ENCODE data around the gene AFF4. TPM values are rescaled to one million over a fixed set of nuclear protein-coding genes. Genes with fewer than 3 reads are reported as not detected.

Gene AFF4
- total and polyA plus RNA-seq, 9 of the 15 experiments (the other 6 are each of a cell fraction or from before 2014, with no cell fraction given) = 1.7 to 25.8 (median 17.9) TPM

GRCh38 chr5:132865668-132866341 is 97.6 kb downstream of the AFF4 start (continued):
- no peak for TF ChIP-seq ZNF609 (CRISPR knock-in tag; IDR thresholded peaks at IDR 0.05; ENCODE audit: borderline replicate concordance)
- no peak for TF ChIP-seq FOXJ2 (tag; IDR thresholded peaks at IDR 0.05)
- no peak for TF ChIP-seq HMGXB4 (CRISPR knock-in tag; IDR thresholded peaks at IDR 0.05)
- TF ChIP-seq ZNF780A (CRISPR knock-in tag; IDR thresholded peaks at IDR 0.05) = no peak
- TF ChIP-seq TEAD4 (IDR thresholded peaks at IDR 0.05; ENCODE audit: low read length) = no peak
- TF ChIP-seq TEAD4 (CRISPR knock-in tag; IDR thresholded peaks at IDR 0.05; ENCODE audit: borderline replicate concordance) = no peak
- TF ChIP-seq TSC22D4 (tag; IDR thresholded peaks at IDR 0.05) = no peak
- no peak for TF ChIP-seq POLR3G (IDR thresholded peaks at IDR 0.05; ENCODE audit: extremely low read depth, insufficient read length, insufficient replicate concordance)
- TF ChIP-seq ZNF592 (IDR thresholded peaks at IDR 0.05) = peak; percentile 97
- no peak for TF ChIP-seq HDAC2 (IDR thresholded peaks at IDR 0.05)
- no peak for TF ChIP-seq ELF4 (CRISPR knock-in tag; IDR thresholded peaks at IDR 0.05)
- no peak; the same call in 1 of the 2 replicates for TF ChIP-seq USF1 (CRISPR knock-in tag; IDR thresholded peaks at IDR 0.05)
- TF ChIP-seq THRA (IDR thresholded peaks at IDR 0.05) = no peak

Data from K562 (cell line).